MM.1S (cell line): Measurements from ENCODE around the gene CYB5R2.

Experiments used
- DNase-seq: peaks from one replicate; pipeline ENCODE4 v3.0.0-alpha.2; 2015
- H2AFZ ChIP-seq: fragments of 300-600 bp; sonication (generic); 2 replicates; pipeline ENCODE4 v1.6.0; 2016; ENCODE audit warnings: antibody characterized with exemption, low read length
- H3F3A ChIP-seq: fragments of 300-600 bp; sonication (generic); 2 replicates; pipeline ENCODE4 v1.6.1; 2016; ENCODE audit warnings: mild to moderate bottlenecking, antibody characterized with exemption, low read length, moderate library complexity, mixed read lengths; ENCODE audit not compliant: insufficient read depth
- H3K27ac ChIP-seq: fragments of 300-600 bp; sonication (generic); 2 replicates; pipeline ENCODE4 v1.5.1; 2016; ENCODE audit warnings: mild to moderate bottlenecking, low read length
- H3K27me3 ChIP-seq: fragments of 300-600 bp; sonication (generic); replicated peaks from 2 replicates; pipeline ENCODE4 v1.6.0; 2016; ENCODE audit warnings: low read length; ENCODE audit not compliant: insufficient read depth
- H3K36me3 ChIP-seq: fragments of 300-600 bp; sonication (generic); replicated peaks from 2 replicates; pipeline ENCODE4 v1.6.1; 2016; ENCODE audit warnings: mild to moderate bottlenecking, low read length, mixed read lengths; ENCODE audit not compliant: insufficient read depth
- H3K4me1 ChIP-seq: fragments of 300-600 bp; sonication (generic); 2 replicates; pipeline ENCODE4 v1.6.1; 2016; ENCODE audit warnings: low read length, mixed read lengths
- H3K4me2 ChIP-seq: fragments of 300-600 bp; sonication (generic); 2 replicates; pipeline ENCODE4 v1.6.0; 2016; ENCODE audit warnings: low read depth, low read length
- H3K4me3 ChIP-seq: fragments of 300-600 bp; sonication (generic); 2 replicates; pipeline ENCODE4 v1.5.1; 2016; ENCODE audit warnings: low read length, mixed read lengths
- H3K79me2 ChIP-seq: fragments of 300-600 bp; sonication (generic); 2 replicates; pipeline ENCODE4 v1.6.1; 2016; ENCODE audit warnings: mixed run types, low read length, mixed read lengths
- H3K9ac ChIP-seq: fragments of 300-600 bp; sonication (generic); 2 replicates; pipeline ENCODE4 v1.6.1; 2016; ENCODE audit warnings: low read length, mixed read lengths
- H3K9me2 ChIP-seq: fragments of 300-600 bp; sonication (generic); replicated peaks from 2 replicates; pipeline ENCODE4 v1.6.1; 2016; ENCODE audit warnings: mild to moderate bottlenecking, low read length, mixed read lengths; ENCODE audit not compliant: insufficient read depth
- H3K9me3 ChIP-seq: fragments of 300-600 bp; sonication (generic); replicated peaks from 2 replicates; pipeline ENCODE4 v1.6.1; 2016; ENCODE audit warnings: mild to moderate bottlenecking, low read length, mixed read lengths; ENCODE audit not compliant: insufficient read depth
- H4K20me1 ChIP-seq: fragments of 300-600 bp; sonication (generic); 2 replicates; pipeline ENCODE4 v1.6.1; 2016; ENCODE audit warnings: mild to moderate bottlenecking, low read length, moderate library complexity, mixed read lengths; ENCODE audit not compliant: insufficient read depth
- CTCF ChIP-seq: fragments of 300-600 bp; sonication (generic); IDR thresholded peaks from 2 replicates; pipeline ENCODE4 v1.5.1; 2016; ENCODE audit warnings: antibody characterized with exemption, low read length, mixed read lengths
- EZH2 ChIP-seq: fragments of 300-600 bp; sonication (generic); optimal IDR thresholded peaks from 2 replicates; pipeline ENCODE3; 2017; ENCODE audit warnings: low read depth, mild to moderate bottlenecking, antibody characterized with exemption, low read length, mixed read lengths
- EZH2phosphoT487 ChIP-seq: fragments of 300-600 bp; sonication (generic); IDR thresholded peaks from 2 replicates; pipeline ENCODE4 v1.6.1; 2018; ENCODE audit warnings: antibody characterized with exemption, low read length

CYB5R2 gene

GRCh38 chr11:7628660-7629059, 44.6 kb downstream of the CYB5R2 start:
- no peak for DNase-seq
- no peak for TF ChIP-seq EZH2
- TF ChIP-seq CTCF = no peak
- no peak for TF ChIP-seq EZH2phosphoT487
- H2AFZ ChIP-seq = no peak overlapping the region
- H3F3A ChIP-seq = no peaks in the 10 kb centered on the region
- H3K4me1 ChIP-seq = no peaks in the 10 kb centered on the region
- no peaks in the 10 kb centered on the region for H4K20me1 ChIP-seq
- H3K27ac ChIP-seq = no peak overlapping the region
- H3K9me3 ChIP-seq = no peaks in the 10 kb centered on the region
- H3K36me3 ChIP-seq = no peaks in the 10 kb centered on the region
- no peaks in the 10 kb centered on the region for H3K27me3 ChIP-seq
- no peak overlapping the region for H3K9ac ChIP-seq
- no peaks in the 10 kb centered on the region for H3K79me2 ChIP-seq
- H3K4me3 ChIP-seq = no peak overlapping the region
- H3K4me2 ChIP-seq = no peak overlapping the region
- H3K9me2 ChIP-seq = no peaks in the 10 kb centered on the region

GRCh38 chr11:7622721-7623120, 50.6 kb downstream of the CYB5R2 start:
- no peaks in the 10 kb centered on the region for H3K4me1 ChIP-seq
- no peaks in the 10 kb centered on the region for H4K20me1 ChIP-seq
- H3K9me3 ChIP-seq = no peaks in the 10 kb centered on the region
- H3K36me3 ChIP-seq = no peaks in the 10 kb centered on the region
- no peak overlapping the region for H2AFZ ChIP-seq
- no peak for TF ChIP-seq EZH2
- no peak for TF ChIP-seq EZH2phosphoT487
- no peak for TF ChIP-seq CTCF
- H3K9me2 ChIP-seq = no peaks in the 10 kb centered on the region
- H3K27me3 ChIP-seq = no peaks in the 10 kb centered on the region
- H3K9ac ChIP-seq = no peak overlapping the region
- H3F3A ChIP-seq = no peaks in the 10 kb centered on the region
- no peak overlapping the region for H3K4me3 ChIP-seq
- no peak overlapping the region for H3K27ac ChIP-seq
- H3K79me2 ChIP-seq = no peaks in the 10 kb centered on the region
- no peak overlapping the region for H3K4me2 ChIP-seq
- no peak for DNase-seq

- H4K20me1 ChIP-seq = no peaks in the 10 kb centered on the region
- H3F3A ChIP-seq = no peaks in the 10 kb centered on the region
- no peak for TF ChIP-seq EZH2phosphoT487
- TF ChIP-seq EZH2 = no peak
- no peak for TF ChIP-seq CTCF
- H3K4me2 ChIP-seq = no peak overlapping the region
- H3K4me1 ChIP-seq = no peaks in the 10 kb centered on the region
- no peak overlapping the region for H3K4me3 ChIP-seq
- no peaks in the 10 kb centered on the region for H3K9me2 ChIP-seq
- H3K9me3 ChIP-seq = no peaks in the 10 kb centered on the region
- no peak overlapping the region for H3K9ac ChIP-seq
- DNase-seq = no peak
- H3K27me3 ChIP-seq = no peaks in the 10 kb centered on the region
- H3K79me2 ChIP-seq = no peaks in the 10 kb centered on the region
- H2AFZ ChIP-seq = no peak overlapping the region
- no peak overlapping the region for H3K27ac ChIP-seq
- no peaks in the 10 kb centered on the region for H3K36me3 ChIP-seq
These were observed 51.7 kb downstream of the CYB5R2 start for GRCh38 chr11:7621554-7621953.
